Astrocyte (in vitro differentiated cells and primary cell): Measurements from ENCODE around the gene TEDC2.

Experiments
- EZH2 ChIP-seq: IDR thresholded peaks from 2 replicates; pipeline ENCODE4 v1.6.1; 2012; ENCODE audit warnings: mild to moderate bottlenecking, low read length, inconsistent platforms; ENCODE audit not compliant: insufficient read depth
- TF ChIP-seq, protein P1 (sequence below): IDR thresholded peaks from 2 replicates; pipeline ENCODE4 v1.5.1; 2011; ENCODE audit warnings: low read depth, mild to moderate bottlenecking, inconsistent platforms, low read length, moderate library complexity; ENCODE audit not compliant: insufficient read depth

DNA sequence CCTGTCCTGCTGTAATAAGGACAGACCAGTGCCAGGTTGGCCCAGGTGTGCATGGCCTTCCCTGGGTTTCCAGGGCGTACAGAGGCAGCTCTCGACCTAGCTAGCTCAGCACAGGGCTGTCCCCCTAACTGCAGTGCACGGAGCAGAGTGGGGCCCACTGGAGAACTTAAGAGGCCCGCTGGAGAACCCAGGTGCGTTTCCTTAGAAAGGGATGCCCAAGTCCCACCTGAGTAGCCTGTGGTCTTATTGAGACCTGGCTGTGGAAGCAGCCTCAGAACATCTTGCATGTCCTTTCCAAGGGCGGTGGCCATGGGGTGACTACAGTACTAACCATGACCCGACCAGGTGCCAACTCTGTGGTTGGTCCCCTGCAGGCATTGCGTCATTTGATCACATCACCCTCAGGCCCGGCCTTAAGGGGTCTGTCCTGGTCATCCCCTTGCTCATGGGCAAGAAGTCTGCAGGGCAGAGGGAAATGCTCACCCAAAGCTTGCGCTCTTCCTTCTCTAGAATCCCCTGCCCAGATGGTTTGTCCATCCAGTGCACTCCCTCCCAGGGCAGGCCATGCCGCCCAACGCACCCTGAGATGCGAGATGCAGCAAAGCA is 34.0 kb upstream of the TEDC2 start:
- TF ChIP-seq EZH2, result no peak
- TF ChIP-seq, protein P1, sequence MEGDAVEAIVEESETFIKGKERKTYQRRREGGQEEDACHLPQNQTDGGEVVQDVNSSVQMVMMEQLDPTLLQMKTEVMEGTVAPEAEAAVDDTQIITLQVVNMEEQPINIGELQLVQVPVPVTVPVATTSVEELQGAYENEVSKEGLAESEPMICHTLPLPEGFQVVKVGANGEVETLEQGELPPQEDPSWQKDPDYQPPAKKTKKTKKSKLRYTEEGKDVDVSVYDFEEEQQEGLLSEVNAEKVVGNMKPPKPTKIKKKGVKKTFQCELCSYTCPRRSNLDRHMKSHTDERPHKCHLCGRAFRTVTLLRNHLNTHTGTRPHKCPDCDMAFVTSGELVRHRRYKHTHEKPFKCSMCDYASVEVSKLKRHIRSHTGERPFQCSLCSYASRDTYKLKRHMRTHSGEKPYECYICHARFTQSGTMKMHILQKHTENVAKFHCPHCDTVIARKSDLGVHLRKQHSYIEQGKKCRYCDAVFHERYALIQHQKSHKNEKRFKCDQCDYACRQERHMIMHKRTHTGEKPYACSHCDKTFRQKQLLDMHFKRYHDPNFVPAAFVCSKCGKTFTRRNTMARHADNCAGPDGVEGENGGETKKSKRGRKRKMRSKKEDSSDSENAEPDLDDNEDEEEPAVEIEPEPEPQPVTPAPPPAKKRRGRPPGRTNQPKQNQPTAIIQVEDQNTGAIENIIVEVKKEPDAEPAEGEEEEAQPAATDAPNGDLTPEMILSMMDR, result no peak
